Endothelial cell of umbilical vein (primary cell): ENCODE data around the gene SPDL1.

Source experiments
- EZH2 ChIP-seq: IDR thresholded peaks from 2 replicates; pipeline ENCODE4 v1.6.1; 2012; ENCODE audit warnings: borderline replicate concordance, low read depth, mild to moderate bottlenecking, moderate library complexity, low read length, inconsistent platforms; ENCODE audit not compliant: severe bottlenecking
- FOS ChIP-seq: IDR thresholded peaks from 2 replicates; pipeline ENCODE4 v1.6.1; 2011; ENCODE audit warnings: mild to moderate bottlenecking, low read length, moderate library complexity, borderline replicate concordance; ENCODE audit not compliant: insufficient read depth
- GATA2 ChIP-seq: IDR thresholded peaks from 2 replicates; pipeline ENCODE4 v1.7.0; 2011; ENCODE audit warnings: low read depth, mild to moderate bottlenecking, moderate library complexity, mixed read lengths, low read length; ENCODE audit not compliant: insufficient read length, insufficient read depth
- POLR2A ChIP-seq: IDR thresholded peaks from 2 replicates; pipeline ENCODE4 v1.6.1; 2012; ENCODE audit warnings: low read depth, mild to moderate bottlenecking, control low read depth, low read length
- POLR2AphosphoS5 ChIP-seq: IDR thresholded peaks from 2 replicates; pipeline ENCODE4 v1.6.1; 2012; ENCODE audit warnings: low read depth, mild to moderate bottlenecking, control low read depth, low read length, moderate library complexity; ENCODE audit not compliant: insufficient read depth
- TF ChIP-seq, protein P1 (sequence below), 2 donors: IDR thresholded peaks; 1 replicate in 1 of 2; 2 replicates in 1 of 2; pipeline ENCODE4 v1.5.1; 2011; ENCODE audit warnings: low read length in 2 of 2, mild to moderate bottlenecking in 2 of 2, moderate library complexity in 2 of 2, control low read depth in 1 of 2, inconsistent platforms in 1 of 2, low read depth in 1 of 2; ENCODE audit not compliant: insufficient read depth in 1 of 2; ENCODE audit errors: extremely low read depth in 1 of 2
- TF ChIP-seq, protein P2 (sequence below): IDR thresholded peaks from 2 replicates; pipeline ENCODE4 v1.6.1; 2011; ENCODE audit not compliant: insufficient read depth, insufficient read length

DNA sequence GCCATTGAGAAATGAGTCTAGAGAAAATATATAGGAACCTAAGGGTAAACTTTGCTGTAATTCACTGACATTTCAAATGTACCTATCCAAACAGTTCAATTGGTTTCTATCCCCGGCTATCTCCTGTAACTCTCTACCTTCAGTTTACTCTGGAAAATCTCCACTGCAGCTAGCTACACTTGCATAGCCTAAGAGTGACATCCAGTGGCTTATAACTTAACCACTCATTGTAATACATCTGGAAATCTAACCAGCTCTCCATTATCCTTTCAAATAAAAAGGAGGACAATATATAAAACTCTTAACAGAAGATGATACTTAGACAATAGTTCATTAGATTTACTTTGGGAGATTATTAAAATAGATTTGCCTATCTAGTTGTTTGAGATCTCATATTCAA, 35.3 kb upstream of the SPDL1 start:
- TF ChIP-seq, protein P1, sequence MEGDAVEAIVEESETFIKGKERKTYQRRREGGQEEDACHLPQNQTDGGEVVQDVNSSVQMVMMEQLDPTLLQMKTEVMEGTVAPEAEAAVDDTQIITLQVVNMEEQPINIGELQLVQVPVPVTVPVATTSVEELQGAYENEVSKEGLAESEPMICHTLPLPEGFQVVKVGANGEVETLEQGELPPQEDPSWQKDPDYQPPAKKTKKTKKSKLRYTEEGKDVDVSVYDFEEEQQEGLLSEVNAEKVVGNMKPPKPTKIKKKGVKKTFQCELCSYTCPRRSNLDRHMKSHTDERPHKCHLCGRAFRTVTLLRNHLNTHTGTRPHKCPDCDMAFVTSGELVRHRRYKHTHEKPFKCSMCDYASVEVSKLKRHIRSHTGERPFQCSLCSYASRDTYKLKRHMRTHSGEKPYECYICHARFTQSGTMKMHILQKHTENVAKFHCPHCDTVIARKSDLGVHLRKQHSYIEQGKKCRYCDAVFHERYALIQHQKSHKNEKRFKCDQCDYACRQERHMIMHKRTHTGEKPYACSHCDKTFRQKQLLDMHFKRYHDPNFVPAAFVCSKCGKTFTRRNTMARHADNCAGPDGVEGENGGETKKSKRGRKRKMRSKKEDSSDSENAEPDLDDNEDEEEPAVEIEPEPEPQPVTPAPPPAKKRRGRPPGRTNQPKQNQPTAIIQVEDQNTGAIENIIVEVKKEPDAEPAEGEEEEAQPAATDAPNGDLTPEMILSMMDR (IDR thresholded peaks at IDR 0.05; ENCODE audit: extremely low read depth in 1 of 2, insufficient read depth in 1 of 2, low read depth in 1 of 2, low read length in 2 of 2): peak; percentile 8 to 14
- TF ChIP-seq, protein P2, sequence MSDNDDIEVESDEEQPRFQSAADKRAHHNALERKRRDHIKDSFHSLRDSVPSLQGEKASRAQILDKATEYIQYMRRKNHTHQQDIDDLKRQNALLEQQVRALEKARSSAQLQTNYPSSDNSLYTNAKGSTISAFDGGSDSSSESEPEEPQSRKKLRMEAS: no peak
- no peak for TF ChIP-seq FOS
- no peak for TF ChIP-seq GATA2
- no peak for TF ChIP-seq POLR2AphosphoS5
- no peak for TF ChIP-seq EZH2
- TF ChIP-seq POLR2A: no peak
